ENCODE data around the gene IGFBPL1. TPM values are rescaled to one million over a fixed set of nuclear protein-coding genes. Genes with fewer than 3 reads are reported as not detected.
"Not testable (repeated sequence)": the region's sequence is repeated elsewhere in the genome, so short reads cannot be mapped to it uniquely, and the experiment has no call there.

The IGFBPL1 gene, protein sequence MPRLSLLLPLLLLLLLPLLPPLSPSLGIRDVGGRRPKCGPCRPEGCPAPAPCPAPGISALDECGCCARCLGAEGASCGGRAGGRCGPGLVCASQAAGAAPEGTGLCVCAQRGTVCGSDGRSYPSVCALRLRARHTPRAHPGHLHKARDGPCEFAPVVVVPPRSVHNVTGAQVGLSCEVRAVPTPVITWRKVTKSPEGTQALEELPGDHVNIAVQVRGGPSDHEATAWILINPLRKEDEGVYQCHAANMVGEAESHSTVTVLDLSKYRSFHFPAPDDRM
- total RNA-seq: not detected

DNA sequence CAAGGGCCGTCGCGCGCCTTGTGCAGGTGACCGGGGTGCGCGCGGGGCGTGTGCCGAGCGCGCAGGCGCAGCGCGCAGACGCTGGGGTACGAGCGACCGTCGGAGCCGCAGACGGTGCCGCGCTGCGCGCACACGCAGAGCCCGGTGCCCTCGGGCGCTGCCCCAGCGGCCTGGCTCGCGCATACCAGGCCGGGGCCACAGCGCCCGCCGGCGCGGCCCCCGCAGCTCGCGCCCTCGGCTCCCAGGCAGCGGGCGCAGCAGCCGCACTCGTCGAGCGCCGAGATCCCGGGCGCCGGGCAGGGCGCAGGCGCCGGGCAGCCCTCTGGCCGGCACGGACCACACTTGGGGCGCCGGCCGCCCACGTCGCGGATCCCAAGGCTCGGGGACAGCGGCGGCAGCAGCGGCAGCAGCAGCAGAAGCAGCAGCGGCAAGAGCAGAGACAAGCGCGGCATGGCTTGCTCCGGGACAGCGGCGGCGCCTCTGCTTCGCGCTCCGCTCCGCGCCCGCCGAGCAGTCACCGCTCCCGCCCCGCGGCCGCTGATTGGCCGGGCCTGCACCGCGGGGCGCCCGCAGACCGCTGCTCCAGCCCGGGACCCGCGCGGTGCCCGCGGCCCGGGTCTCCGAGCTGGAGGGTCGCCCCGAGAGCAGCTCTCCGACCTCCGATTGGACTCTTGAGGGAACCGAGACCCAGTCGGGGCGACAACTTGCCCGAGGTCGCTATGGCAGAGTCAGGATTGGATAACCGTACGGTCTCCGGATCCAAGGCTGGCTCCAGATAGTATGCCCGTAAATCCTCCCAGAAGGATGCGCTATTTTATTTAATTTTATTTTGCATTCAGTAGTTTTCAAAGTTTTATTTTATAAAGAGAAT, at the start of gene IGFBPL1:
Gene IGFBPL1 (minus strand): TSS at position 482 of the 871 bp plus-strand sequence. CDS start 30 bp downstream, at position 452.
- H3K27ac Mint-ChIP-seq: no peak within 1 kb of the TSS
- ATAC-seq (peak; percentile 55 to 84), DNase-seq (ENCODE audit: low spot score in 2 of 2) (peak in 1 of 2 donors; percentile 39)
- no peaks in the 10 kb centered on the region for H3K36me3 Mint-ChIP-seq
- H3K9me3 Mint-ChIP-seq: no peaks in the 10 kb centered on the region

DNA sequence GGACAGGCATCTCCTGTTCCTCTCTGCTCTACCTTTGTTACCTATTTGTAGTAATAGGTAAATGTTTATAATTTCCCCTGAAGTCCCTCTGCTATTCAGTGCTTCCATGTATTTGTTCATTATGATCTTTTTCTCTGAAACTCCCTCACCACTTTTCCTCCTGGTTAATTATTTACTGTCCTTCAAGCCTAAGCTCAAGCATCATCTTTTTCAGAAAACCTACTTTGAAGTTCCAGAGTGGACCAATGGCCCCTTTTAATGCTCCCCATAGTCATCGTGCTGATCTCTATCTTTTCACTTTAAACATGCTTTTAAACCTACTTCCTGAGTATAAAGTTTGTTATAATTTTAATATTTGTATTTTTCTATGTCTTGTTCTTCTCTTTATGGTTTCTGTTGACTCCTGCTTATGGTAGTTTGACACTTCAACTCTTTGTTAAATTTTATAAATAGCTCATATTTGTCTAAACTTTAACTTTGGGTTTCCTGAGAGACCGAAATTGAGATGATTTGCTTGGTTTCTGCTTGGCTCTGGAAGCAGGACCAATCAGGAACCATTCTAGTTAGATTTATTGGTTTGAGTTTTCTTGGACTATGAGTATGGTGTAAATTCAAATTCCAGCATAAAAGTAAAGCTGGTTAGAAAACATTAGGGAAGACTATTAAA, 48.5 kb upstream of the IGFBPL1 start:
- not testable (repeated sequence) for H3K27ac Mint-ChIP-seq; ATAC-seq; H3K36me3 Mint-ChIP-seq; DNase-seq (ENCODE audit: low spot score in 2 of 2); H3K9me3 Mint-ChIP-seq

DNA sequence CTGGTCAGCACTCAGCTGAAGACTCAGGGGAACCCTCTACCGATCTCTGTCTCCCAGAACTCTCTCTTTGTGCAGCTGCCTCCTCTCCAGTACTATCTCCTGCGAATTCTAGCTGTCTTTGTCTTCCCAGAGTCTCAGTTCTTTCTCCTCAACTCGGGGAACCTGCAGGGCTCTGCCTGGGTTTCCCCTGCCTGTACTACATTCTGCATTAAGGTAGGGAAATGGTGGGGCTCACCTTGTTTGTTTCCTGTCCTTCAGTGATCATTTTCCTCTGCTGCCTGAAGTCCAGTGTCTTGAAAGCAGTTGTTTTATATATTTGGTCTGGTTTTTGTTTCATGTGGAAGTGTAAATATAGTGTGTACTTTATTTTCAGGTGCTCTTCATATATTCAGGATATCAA, 43.1 kb upstream of the IGFBPL1 start:
- no peak overlapping the region for H3K27ac Mint-ChIP-seq
- H3K9me3 Mint-ChIP-seq: peaks cover 8 to 10% of the 10 kb centered on the region in 2 donors
- H3K36me3 Mint-ChIP-seq: peaks cover 0 to 5% of the 10 kb centered on the region in 2 donors
- ATAC-seq (no peak), DNase-seq (ENCODE audit: low spot score in 2 of 2) (no peak)

DNA sequence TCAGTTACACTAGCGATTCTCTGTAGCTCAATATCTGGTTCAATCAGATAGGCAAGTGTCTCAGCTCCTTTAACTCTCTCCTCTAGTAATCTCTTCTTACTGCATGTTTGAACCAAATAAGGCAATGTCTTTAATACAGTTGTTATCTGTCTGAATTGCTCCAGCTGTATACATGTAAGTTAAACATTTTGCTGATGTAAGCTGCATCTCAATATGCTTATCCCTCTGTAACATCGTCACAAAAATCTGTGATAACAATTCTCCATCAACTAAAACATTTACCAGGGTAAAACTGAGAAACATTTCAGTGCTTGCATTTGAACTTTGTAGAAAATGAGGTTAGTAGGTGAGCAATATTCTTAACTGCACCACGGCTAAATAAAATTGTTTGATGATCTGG, 29.6 kb upstream of the IGFBPL1 start:
- DNase-seq (ENCODE audit: low spot score in 2 of 2): no peak
- Mint-ChIP-seq H3K9me3 (peaks cover 5 to 13% of the 10 kb centered on the region in 2 donors), H3K36me3 (peaks cover 8 to 18% of the 10 kb centered on the region in 2 donors), H3K27ac (no peak overlapping the region)
- no peak for ATAC-seq

DNA sequence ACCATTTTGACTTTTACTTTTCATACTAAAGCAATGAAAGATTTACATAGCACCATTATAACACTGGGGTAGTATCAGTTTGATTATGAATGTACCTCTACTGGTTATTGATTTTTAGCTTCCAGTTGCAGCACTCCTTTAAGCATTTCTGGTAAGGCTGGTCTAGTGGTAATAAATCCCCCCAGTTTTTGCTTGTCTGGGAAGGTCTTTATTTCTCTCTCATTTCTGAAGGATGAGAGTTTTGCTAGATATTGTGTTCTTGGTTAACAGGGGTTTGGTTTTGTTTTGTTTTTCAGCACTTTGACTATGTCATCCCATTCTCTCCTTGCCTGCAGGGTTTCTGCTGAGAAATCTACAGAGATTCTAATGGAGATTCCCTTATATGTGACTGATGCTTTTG, 26.9 kb upstream of the IGFBPL1 start:
- no peak for DNase-seq (ENCODE audit: low spot score in 2 of 2)
- Mint-ChIP-seq H3K27ac (no peak overlapping the region), H3K9me3 (peaks cover 5 to 13% of the 10 kb centered on the region in 2 donors)

DNA sequence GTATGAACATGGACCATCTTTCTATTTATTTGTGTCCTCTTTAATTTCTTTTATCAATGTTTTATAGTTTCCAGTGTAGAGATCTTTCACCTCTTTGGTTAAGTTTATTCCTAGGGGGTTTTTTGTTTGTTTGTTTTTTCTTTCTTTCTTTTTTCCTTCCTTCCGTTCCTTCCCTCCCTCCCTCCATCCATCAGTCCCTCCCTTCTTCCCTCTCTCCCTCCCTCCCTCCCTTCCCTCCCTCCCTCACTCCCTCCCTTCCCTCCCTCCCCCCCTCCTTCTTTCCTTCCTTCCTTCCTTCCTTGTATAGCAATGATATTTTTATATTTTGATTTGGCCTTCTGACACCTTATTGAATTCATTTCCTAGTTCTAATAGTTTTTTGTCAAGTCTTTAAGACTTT, 23.4 kb upstream of the IGFBPL1 start:
- no peak for DNase-seq (ENCODE audit: low spot score in 2 of 2)
- Mint-ChIP-seq H3K27ac (no peak overlapping the region), H3K9me3 (peaks cover 0 to 11% of the 10 kb centered on the region in 2 donors), H3K36me3 (peaks cover 8 to 18% of the 10 kb centered on the region in 2 donors)
- ATAC-seq: no peak

More for the DNA sequence above, 26.9 kb upstream of the IGFBPL1 start:
- peaks cover 8 to 18% of the 10 kb centered on the region in 2 donors for H3K36me3 Mint-ChIP-seq
- no peak for ATAC-seq

DNA sequence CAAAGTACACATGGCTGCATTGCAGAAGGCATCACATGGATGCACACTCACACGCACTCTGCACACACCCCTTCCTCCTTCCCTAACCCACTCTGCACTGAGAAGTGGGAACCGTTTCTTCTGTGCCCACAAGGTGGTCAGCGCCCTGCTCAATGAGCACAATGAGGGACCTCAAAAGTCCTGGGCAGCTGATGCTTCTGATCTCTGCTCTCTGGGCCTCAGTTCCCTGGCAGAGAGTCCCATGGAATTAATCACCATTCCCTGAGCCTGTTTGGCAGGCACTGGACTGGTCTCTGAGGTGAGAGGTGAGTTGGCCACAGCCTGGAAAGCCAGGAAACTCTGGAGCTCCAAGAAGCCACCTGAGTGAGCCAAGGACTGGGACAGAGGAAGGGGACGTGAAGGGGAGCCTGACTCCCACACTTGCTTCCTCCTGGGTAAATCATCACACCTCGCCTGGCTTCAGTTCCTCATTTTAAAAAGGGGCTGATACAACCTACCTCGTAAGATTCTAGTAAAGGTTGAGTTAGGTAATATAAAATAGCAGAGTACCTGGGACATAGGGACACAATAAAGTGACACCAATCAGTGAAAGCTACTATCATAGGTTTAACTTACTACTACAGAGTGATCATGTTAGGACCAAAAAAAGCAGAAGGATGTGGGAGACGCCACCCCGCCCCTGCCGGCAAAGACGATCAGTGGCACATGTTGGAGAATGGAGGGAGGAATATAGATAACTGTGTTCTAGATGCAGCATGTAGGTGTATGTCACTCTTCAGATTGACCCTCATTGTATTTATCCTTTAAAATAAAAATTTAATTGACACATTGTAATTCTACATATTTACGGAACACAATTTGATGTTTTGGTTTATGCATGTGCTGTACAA, 21.1 kb upstream of the IGFBPL1 start:
- Mint-ChIP-seq H3K36me3 (peaks cover 0 to 5% of the 10 kb centered on the region in 2 donors), H3K27ac (no peak overlapping the region), H3K9me3 (peaks cover 0 to 4% of the 10 kb centered on the region in 2 donors)
- DNase-seq (ENCODE audit: low spot score in 2 of 2): no peak
- no peak for ATAC-seq

DNA sequence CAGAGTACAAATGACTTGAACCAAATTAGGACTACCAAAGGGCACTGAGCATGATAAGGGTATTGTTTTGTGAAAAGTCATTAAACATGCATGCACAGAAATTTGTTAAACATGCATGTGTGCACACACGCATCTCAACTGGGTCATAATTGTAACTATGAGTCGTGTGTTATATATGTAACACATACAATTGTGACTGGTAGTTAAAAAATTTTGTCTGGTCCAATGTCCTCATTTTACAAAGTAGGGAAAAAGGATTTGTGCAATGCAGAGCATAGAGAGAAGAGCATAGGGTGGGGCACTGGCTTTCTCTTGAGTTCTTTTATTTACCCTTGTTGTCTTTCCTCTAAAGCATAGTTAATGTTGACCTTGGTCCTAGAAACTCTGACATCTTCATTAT, 19.3 kb upstream of the IGFBPL1 start:
- H3K9me3 Mint-ChIP-seq: no peaks in the 10 kb centered on the region
- ATAC-seq: no peak
- no peaks in the 10 kb centered on the region for H3K36me3 Mint-ChIP-seq
- no peak overlapping the region for H3K27ac Mint-ChIP-seq
- no peak for DNase-seq (ENCODE audit: low spot score in 2 of 2)

DNA sequence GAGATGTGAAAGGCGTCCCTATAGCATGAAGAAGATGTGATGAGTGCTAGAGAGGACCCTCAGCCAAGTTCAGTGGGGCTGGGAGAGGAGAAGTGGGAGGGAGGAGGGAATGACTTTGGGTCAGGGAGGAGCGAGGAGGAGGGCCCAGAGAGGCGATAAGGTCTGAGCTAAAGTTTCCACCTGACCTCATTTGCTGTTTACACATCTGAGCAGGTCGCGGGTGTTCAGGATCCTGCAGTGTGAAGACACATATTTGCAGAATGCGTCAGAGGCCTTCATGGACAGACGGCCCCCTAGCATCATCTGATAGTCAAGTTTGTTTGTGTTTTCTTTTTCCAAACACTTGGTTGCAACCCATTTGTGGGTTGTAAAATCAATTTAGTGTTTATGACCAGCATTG, 18.9 kb upstream of the IGFBPL1 start:
- Mint-ChIP-seq H3K9me3 (no peaks in the 10 kb centered on the region), H3K36me3 (no peaks in the 10 kb centered on the region)

DNA sequence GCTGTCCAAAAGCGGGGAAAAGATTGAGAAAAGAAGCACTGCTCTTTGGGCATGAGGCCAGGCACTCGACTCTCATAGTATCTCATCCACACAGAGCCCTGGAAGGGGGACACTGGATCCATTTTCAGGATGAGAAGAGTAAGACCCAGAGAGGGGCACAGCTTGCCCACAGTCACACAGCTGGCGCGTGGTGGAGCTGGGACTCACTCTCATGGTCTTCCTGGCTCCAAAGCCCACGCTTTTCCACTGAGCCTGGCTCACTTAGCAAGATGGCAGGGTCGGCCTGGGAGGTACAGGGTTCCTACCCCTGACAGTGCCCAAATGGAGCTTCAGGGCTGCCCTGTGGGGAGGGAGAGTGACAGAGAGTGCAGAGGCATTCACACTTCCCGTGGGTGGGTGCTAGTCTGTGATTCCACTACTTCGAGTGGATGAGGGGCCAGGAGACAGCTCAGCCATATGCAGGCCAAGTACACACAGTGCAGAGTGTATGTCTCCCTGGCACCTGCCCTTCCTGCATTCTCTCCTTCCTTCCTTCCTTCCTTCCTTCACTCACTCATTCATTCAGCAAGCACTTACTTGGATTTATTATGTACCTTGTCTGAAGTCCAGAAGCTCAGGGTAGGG, 18.3 kb upstream of the IGFBPL1 start:
- no peaks in the 10 kb centered on the region for H3K36me3 Mint-ChIP-seq
- H3K27ac Mint-ChIP-seq: no peak overlapping the region
- DNase-seq (ENCODE audit: low spot score in 2 of 2) (no peak), ATAC-seq (no peak)
- H3K9me3 Mint-ChIP-seq: no peaks in the 10 kb centered on the region

More for the DNA sequence above, 18.9 kb upstream of the IGFBPL1 start:
- DNase-seq (ENCODE audit: low spot score in 2 of 2) (no peak), ATAC-seq (no peak)
- no peak overlapping the region for H3K27ac Mint-ChIP-seq

DNA sequence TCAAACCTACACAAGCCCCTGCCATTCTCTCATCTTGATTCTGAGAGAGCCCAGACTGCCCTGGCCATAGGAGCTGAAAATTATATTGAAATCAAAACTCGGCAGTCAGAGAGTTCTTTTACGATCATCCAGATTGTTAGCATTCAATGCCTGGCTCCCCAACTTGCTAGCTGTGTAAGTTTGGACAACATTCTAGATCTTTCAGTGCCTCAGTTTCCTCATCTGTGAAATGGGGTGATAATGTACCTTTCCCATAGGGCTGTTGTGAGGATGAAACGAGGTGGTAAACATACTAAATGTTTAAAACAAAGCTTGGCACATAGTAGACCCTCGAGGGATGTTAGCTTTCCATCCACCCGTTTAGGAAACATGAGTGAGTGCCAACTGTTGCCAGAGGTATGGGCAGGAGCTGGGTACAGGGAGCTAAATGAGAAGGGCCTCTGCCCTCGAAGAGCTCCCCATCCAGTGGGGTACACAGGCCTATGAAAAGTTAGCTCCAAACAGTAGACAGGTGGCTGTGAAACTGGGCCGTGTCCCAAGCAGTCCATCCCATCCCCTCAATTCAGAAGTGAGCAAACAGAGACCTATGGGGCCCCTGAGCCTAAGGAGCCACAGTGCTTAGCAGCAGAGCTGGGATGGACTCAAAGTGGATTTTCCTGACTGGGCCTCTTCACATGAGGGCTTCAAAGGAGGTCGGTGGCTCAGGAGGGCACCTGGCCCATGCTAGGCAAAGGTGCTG, 17.3 kb upstream of the IGFBPL1 start:
- no peak overlapping the region for H3K27ac Mint-ChIP-seq
- ATAC-seq: no peak
- H3K9me3 Mint-ChIP-seq: no peaks in the 10 kb centered on the region
- no peaks in the 10 kb centered on the region for H3K36me3 Mint-ChIP-seq
- no peak for DNase-seq (ENCODE audit: low spot score in 2 of 2)

DNA sequence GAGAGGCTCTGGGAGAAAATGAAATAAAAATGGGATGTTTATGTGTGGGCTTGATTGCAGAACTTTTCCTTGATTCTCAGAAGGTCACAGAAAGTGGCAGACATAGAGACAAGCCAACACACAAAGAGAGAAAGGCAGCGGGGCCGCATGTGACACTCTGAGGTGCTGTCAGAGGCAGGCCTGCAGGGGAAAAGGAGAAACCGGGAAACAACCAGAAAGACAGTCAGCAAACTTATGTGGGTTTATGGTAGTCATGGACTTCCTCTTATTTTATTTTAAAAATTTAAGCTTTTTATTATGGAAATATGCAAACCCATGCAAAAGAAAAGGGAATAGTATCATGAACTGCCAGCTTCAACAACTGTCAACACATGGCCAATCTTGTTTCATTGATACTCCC, 16.3 kb upstream of the IGFBPL1 start:
- Mint-ChIP-seq H3K36me3 (no peaks in the 10 kb centered on the region), H3K27ac (no peak overlapping the region), H3K9me3 (no peaks in the 10 kb centered on the region)
- DNase-seq (ENCODE audit: low spot score in 2 of 2) (no peak), ATAC-seq (no peak)

DNA sequence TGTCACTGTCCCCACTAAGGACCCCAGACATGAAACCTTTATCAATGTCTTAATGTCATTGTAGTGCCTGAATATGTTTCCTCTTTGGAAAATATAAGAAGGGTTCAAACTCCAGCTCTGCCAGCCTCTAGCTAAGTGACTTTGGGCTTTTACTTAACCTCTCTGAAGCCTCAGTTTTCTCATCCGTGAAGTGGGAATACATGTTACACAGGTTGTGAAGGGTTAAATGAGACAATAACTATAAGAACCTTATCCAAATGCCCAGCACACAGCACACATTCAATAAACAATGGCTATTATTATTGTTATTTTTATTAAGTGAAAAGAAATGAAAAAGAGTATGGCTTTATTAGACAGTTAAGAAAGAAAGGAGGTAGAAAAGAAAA, 15.7 kb upstream of the IGFBPL1 start:
- no peaks in the 10 kb centered on the region for H3K9me3 Mint-ChIP-seq
- no peak for ATAC-seq

DNA sequence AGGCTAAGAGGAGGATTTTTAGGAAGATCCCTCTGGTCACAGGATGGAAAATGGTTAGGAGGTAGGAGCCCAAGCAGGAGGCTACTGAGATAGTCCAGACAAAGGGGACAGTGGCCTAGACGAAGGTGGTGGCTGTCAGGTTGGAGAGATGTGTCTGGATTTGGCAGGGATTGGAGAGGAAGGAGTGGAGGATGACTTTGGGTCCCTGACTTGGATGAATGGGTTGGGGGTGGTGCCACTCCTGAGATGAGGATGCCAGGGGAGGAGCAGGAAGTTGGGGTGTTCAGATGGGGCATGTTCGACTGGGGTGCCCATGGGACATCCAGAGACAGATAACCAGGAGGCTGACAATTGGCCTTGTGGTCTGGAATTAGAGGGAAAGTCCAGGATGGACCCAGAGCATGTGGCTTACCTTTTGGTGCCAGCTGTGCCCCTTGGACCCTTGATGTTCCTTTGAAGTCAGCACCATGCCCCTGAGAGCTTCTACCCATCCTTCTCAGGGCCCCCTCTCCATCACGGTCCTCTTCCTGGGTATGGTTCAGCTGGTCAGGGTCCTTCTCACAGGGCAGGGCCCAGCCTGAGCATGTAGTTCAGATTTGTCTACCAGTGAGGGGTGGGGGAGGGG, 15.1 kb upstream of the IGFBPL1 start:
- Mint-ChIP-seq H3K27ac (no peak overlapping the region), H3K36me3 (no peaks in the 10 kb centered on the region), H3K9me3 (no peaks in the 10 kb centered on the region)
- no peak for DNase-seq (ENCODE audit: low spot score in 2 of 2)
- no peak for ATAC-seq

More for the DNA sequence above, 15.7 kb upstream of the IGFBPL1 start:
- Mint-ChIP-seq H3K36me3 (no peaks in the 10 kb centered on the region), H3K27ac (no peak overlapping the region)
- DNase-seq (ENCODE audit: low spot score in 2 of 2): no peak
